Effector memory CD4-positive, alpha-beta T cell (primary cell): Measurements from ENCODE around the gene PTPRD.
"Not testable (repeated sequence)": the region's sequence is repeated elsewhere in the genome, so short reads cannot be mapped to it uniquely, and the experiment has no call there.

ENCODE experiments used
- DNase-seq, 3 donors: peaks; one replicate each; pipeline ENCODE4 v3.0.0-alpha.2; 2020
- H3K27ac ChIP-seq: 2 replicates; pipeline ENCODE4 v1.7.0; 2013; ENCODE audit warnings: mild to moderate bottlenecking, low read length, moderate library complexity; ENCODE audit not compliant: insufficient read depth, poor library complexity, severe bottlenecking
- H3K27me3 ChIP-seq: replicated peaks from 2 replicates; pipeline ENCODE4 v1.7.0; 2013; ENCODE audit warnings: mild to moderate bottlenecking, low read length; ENCODE audit not compliant: insufficient read depth, control insufficient read depth, poor library complexity, severe bottlenecking
- H3K36me3 ChIP-seq: 2 replicates; pipeline ENCODE4 v1.7.0; 2013; ENCODE audit warnings: mild to moderate bottlenecking, low read length, moderate library complexity; ENCODE audit not compliant: control insufficient read depth, insufficient read depth
- H3K4me1 ChIP-seq: 2 replicates; pipeline ENCODE4 v1.7.0; 2013; ENCODE audit warnings: low read length, mild to moderate bottlenecking; ENCODE audit not compliant: control insufficient read depth, insufficient read depth, poor library complexity, severe bottlenecking
- H3K4me3 ChIP-seq: 2 replicates; pipeline ENCODE4 v1.7.0; 2013; ENCODE audit warnings: low read length, low read depth, mild to moderate bottlenecking; ENCODE audit not compliant: insufficient read depth, poor library complexity, severe bottlenecking
- H3K9me3 ChIP-seq: 2 replicates; pipeline ENCODE4 v1.7.0; 2013; ENCODE audit warnings: mild to moderate bottlenecking, low read length, moderate library complexity; ENCODE audit not compliant: control insufficient read depth

Gene PTPRD

GRCh38 chr9:9362332-9362731 lies 1250.5 kb downstream of the PTPRD start:
- Histone ChIP-seq H3K4me1 (no peaks in the 10 kb centered on the region), H3K4me3 (no peak overlapping the region), H3K27me3 (no peaks in the 10 kb centered on the region), H3K36me3 (no peaks in the 10 kb centered on the region), H3K27ac (no peak overlapping the region), H3K9me3 (no peaks in the 10 kb centered on the region)
- DNase-seq, result no peak

- Histone ChIP-seq H3K36me3 (no peaks in the 10 kb centered on the region), H3K27me3 (no peaks in the 10 kb centered on the region), H3K4me3 (no peak overlapping the region), H3K27ac (no peak overlapping the region), H3K9me3 (no peaks in the 10 kb centered on the region), H3K4me1 (no peaks in the 10 kb centered on the region)
- no peak for DNase-seq
Measured at GRCh38 chr9:9352877-9353481, 1259.8 kb downstream of the PTPRD start.

- DNase-seq, result no peak
- Histone ChIP-seq H3K9me3 (no peaks in the 10 kb centered on the region), H3K36me3 (no peaks in the 10 kb centered on the region), H3K27ac (no peak overlapping the region), H3K27me3 (no peaks in the 10 kb centered on the region), H3K4me1 (no peaks in the 10 kb centered on the region), H3K4me3 (no peak overlapping the region)
Measured at GRCh38 chr9:9341203-9341602, 1271.6 kb downstream of the PTPRD start.

- DNase-seq, result no peak
- H3K36me3 ChIP-seq, result no peaks in the 10 kb centered on the region
- H3K4me3 ChIP-seq, result no peak overlapping the region
- H3K9me3 ChIP-seq, result no peaks in the 10 kb centered on the region
- no peak overlapping the region for H3K27ac ChIP-seq
- H3K27me3 ChIP-seq, result no peaks in the 10 kb centered on the region
- no peaks in the 10 kb centered on the region for H3K4me1 ChIP-seq
Measured at GRCh38 chr9:9337129-9337528, 1275.7 kb downstream of the PTPRD start.

GRCh38 chr9:9326749-9327148 lies 1286.1 kb downstream of the PTPRD start:
- H3K27me3 ChIP-seq, result no peaks in the 10 kb centered on the region
- H3K4me3 ChIP-seq, result no peak overlapping the region

GRCh38 chr9:9319007-9319406 lies 1293.8 kb downstream of the PTPRD start:
- no peaks in the 10 kb centered on the region for H3K27me3 ChIP-seq
- H3K36me3 ChIP-seq, result no peaks in the 10 kb centered on the region
- no peak for DNase-seq
- H3K27ac ChIP-seq, result no peak overlapping the region
- no peak overlapping the region for H3K4me3 ChIP-seq
- H3K9me3 ChIP-seq, result no peaks in the 10 kb centered on the region
- H3K4me1 ChIP-seq, result no peaks in the 10 kb centered on the region

More at GRCh38 chr9:9326749-9327148, 1286.1 kb downstream of the PTPRD start:
- H3K9me3 ChIP-seq, result no peaks in the 10 kb centered on the region
- no peak for DNase-seq
- no peaks in the 10 kb centered on the region for H3K4me1 ChIP-seq
- H3K27ac ChIP-seq, result no peak overlapping the region
- H3K36me3 ChIP-seq, result no peaks in the 10 kb centered on the region

- not testable (repeated sequence) for H3K4me3 ChIP-seq, H3K27ac ChIP-seq, H3K27me3 ChIP-seq, H3K9me3 ChIP-seq, DNase-seq, H3K4me1 ChIP-seq, H3K36me3 ChIP-seq
Measured at GRCh38 chr9:9310743-9311142, 1302.1 kb downstream of the PTPRD start.

GRCh38 chr9:9305600-9305999 lies 1307.2 kb downstream of the PTPRD start:
- no peaks in the 10 kb centered on the region for H3K27me3 ChIP-seq
- no peak overlapping the region for H3K4me3 ChIP-seq
- no peak for DNase-seq
- H3K36me3 ChIP-seq, result no peaks in the 10 kb centered on the region
- no peaks in the 10 kb centered on the region for H3K9me3 ChIP-seq
- no peaks in the 10 kb centered on the region for H3K4me1 ChIP-seq
- no peak overlapping the region for H3K27ac ChIP-seq

GRCh38 chr9:9299134-9299533 lies 1313.7 kb downstream of the PTPRD start:
- H3K27ac ChIP-seq, result no peak overlapping the region
- no peaks in the 10 kb centered on the region for H3K9me3 ChIP-seq
- H3K4me3 ChIP-seq, result no peak overlapping the region

GRCh38 chr9:9286001-9286400 lies 1326.8 kb downstream of the PTPRD start:
- Histone ChIP-seq H3K27me3 (no peaks in the 10 kb centered on the region), H3K4me3 (no peak overlapping the region), H3K27ac (no peak overlapping the region), H3K4me1 (no peaks in the 10 kb centered on the region), H3K36me3 (no peaks in the 10 kb centered on the region), H3K9me3 (no peaks in the 10 kb centered on the region)
- DNase-seq, result no peak

More at GRCh38 chr9:9299134-9299533, 1313.7 kb downstream of the PTPRD start:
- Histone ChIP-seq H3K4me1 (no peaks in the 10 kb centered on the region), H3K36me3 (no peaks in the 10 kb centered on the region), H3K27me3 (no peaks in the 10 kb centered on the region)
- no peak for DNase-seq
